HG03135 (cell line): Measurements from ENCODE around the gene HOXD13.

ENCODE experiments used
- ATAC-seq: cut with Tn5 transposase; IDR thresholded peaks from one replicate; pipeline ENCODE4 v1.9.1; 2021; ENCODE audit warnings: mild to moderate bottlenecking, moderate library complexity; ENCODE audit not compliant: unreplicated experiment

Gene HOXD13

GRCh38 chr2:176118601-176119339 is 26.2 kb downstream of the HOXD13 start:
- ATAC-seq: no peak

GRCh38 chr2:176120364-176121189 is 28.1 kb downstream of the HOXD13 start:
- no peak for ATAC-seq

- no peak for ATAC-seq
Observed at GRCh38 chr2:176121190-176122051, 28.9 kb downstream of the HOXD13 start.

- ATAC-seq: no peak
Observed at GRCh38 chr2:176122052-176122682, 29.6 kb downstream of the HOXD13 start.

- no peak for ATAC-seq
Observed at GRCh38 chr2:176122683-176123410, 30.3 kb downstream of the HOXD13 start, which contains the start of gene HOXD9. TSS of gene HOXD9 (plus strand) at chr2:176122719. CDS start at chr2:176122769, 50 bp downstream.

- ATAC-seq: no peak
Observed at GRCh38 chr2:176123411-176124109, 31.0 kb downstream of the HOXD13 start.

- ATAC-seq: no peak
Observed at GRCh38 chr2:176124110-176124946, 31.8 kb downstream of the HOXD13 start.

GRCh38 chr2:176124947-176125771 is 32.6 kb downstream of the HOXD13 start:
- ATAC-seq: no peak

- ATAC-seq: no peak
Observed at GRCh38 chr2:176125772-176126054, 33.2 kb downstream of the HOXD13 start.

- ATAC-seq: no peak
Observed at GRCh38 chr2:176126929-176127773, 34.6 kb downstream of the HOXD13 start.

GRCh38 chr2:176127774-176128072 is 35.2 kb downstream of the HOXD13 start:
- no peak for ATAC-seq

GRCh38 chr2:176128172-176128981 is 35.9 kb downstream of the HOXD13 start:
- ATAC-seq: no peak

- ATAC-seq: no peak
Observed at GRCh38 chr2:176128982-176129796, 36.7 kb downstream of the HOXD13 start, which contains the start of gene HOXD8. TSS of gene HOXD8 (plus strand) at chr2:176129705. CDS start at chr2:176130367, 662 bp downstream.

GRCh38 chr2:176129813-176130146 is 37.3 kb downstream of the HOXD13 start:
- no peak for ATAC-seq

GRCh38 chr2:176130147-176130956 is 37.8 kb downstream of the HOXD13 start:
- ATAC-seq: no peak
